ENCODE data around the gene KRT14.
"Not testable (repeated sequence)": the region's sequence is repeated elsewhere in the genome, so short reads cannot be mapped to it uniquely, and the experiment has no call there.

Gene KRT14

DNA sequence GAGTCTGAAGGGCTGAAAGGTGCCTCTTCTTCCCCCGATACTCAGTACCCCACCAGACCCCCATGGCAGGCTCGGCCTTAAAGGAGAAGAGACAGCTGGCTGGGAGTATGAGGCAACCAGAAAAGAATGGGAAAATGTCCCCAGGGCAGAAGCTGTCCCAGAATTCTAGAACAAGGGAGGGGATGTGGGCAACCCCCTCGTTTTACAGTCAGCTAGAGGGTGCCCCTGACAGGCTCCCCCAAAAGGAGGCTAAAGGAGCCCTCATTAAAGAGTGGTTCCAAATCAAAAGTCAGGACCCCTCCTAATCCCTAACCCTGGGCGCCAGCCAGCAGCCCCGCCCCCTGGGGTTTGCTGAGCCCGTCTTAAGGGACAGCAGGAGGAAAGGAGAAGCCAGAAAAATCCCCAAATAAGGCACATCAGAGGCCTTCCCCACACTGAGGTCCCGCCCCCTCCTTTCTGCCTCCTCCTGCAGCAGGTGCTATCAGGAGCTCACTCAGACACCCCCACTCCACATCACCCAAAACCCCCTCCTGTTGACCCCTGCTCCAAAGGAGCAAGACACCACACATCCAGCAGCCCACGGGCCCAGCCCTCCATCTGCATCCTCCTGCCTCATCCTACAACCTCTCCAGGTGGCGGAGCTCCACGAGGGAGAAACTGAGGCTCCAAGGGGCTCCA is 36.6 kb upstream of the KRT14 start:
- not testable (repeated sequence) for DNase-seq (ENCODE audit: low spot score)

- not testable (repeated sequence) for DNase-seq (ENCODE audit: low spot score)
Measured at GRCh38 chr17:41622340-41623183, 35.9 kb upstream of the KRT14 start.

DNA sequence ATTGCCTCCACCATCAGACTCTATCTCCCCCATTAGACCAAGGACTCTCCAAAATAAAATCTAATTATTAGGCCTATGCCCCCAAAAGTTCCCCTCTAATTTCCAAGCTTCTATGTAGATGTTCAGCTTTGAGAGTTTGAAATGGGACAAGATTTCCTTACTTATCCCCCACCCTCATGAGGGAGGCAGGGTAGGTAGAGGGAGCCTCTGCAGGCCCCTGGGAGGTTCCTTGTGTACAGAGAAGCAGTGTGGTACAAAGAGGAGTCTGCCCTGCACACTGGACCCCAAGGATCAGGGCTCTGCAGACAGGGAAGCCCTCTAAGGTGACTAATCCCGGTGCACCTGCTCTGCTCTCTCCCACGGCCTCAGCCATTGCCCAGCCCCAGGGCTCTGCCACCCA is 35.2 kb upstream of the KRT14 start:
- no peak for DNase-seq (ENCODE audit: low spot score)

GRCh38 chr17:41621435-41621817 is 34.7 kb upstream of the KRT14 start:
- DNase-seq (ENCODE audit: low spot score): not testable (repeated sequence)

DNA sequence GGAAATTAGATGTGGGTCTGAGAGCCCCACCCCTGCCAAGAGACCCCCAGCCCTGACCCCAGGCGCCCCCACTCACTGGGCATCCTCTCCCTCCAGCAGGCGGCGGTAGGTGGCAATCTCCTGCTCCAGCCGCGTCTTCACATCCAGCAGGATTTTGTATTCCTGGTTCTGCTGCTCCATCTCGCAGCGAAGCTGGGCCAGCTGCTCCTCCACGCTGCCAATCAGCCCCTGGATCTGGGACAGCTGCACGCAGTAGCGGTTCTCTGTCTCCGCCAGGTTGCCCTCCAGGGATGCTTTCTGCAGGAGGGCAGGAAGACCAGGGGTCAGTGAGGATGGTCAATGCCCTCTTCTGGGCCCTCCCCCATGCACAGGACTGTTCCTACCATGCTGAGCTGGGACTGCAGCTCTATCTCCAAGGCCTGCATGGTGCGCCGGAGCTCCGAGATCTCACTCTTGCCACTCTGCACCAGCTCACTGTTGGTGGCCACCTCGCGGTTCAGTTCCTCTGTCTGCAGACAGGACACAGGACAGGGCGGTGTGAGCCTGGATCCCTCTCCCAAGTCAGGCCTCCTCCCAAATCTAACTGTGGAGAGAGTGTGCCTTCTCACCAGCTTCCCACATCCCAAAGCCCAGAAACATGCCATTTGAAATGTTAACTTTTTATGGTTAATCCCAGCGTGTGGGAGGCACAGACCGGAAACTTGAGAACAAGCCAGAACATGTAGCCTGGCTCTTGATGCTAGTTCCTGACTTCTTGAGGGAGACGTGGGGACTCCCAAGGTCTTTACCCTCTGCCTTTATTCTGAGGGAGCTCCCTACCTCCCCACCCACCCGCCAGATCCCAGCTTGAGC is 34.1 kb upstream of the KRT14 start:
- no peak for DNase-seq (ENCODE audit: low spot score)

- not testable (repeated sequence) for DNase-seq (ENCODE audit: low spot score)
Measured at GRCh38 chr17:41619927-41620582, 33.4 kb upstream of the KRT14 start.

- DNase-seq (ENCODE audit: low spot score): no peak
Measured at GRCh38 chr17:41619036-41619926, 32.6 kb upstream of the KRT14 start.

DNA sequence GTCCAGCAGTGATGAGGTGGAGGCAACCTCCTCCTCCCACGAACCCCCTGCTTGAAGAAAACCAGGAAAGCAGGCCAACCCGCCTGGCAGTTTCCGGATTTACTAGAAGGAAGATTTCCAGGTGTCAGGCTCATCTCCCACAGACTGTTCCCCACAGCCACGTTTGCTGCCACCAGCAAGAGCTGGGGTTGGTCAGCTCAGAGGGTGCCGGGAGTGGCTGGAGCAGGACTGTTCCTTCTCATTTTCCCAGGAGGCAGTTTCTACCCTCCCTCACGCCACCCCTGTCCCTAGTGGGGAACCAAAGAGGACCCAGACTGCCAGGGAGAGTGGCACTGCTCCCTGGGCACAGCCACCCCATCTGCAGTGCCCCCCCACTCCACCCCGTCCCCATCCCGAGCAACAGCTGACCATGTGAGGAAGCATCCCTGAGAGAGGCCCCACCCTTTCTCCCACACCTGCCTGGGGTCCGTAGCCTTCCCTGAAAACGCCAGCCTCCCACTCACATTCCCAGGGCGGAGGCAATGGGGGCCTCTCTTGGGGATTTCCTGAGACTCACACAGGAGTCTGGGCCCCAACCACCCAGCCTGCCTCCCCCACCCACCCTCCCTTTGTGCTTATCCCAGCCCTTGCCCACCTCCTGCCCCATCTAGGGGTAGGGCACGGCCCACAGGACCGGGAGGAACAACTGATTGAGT is 31.8 kb upstream of the KRT14 start:
- no peak for DNase-seq (ENCODE audit: low spot score)

DNA sequence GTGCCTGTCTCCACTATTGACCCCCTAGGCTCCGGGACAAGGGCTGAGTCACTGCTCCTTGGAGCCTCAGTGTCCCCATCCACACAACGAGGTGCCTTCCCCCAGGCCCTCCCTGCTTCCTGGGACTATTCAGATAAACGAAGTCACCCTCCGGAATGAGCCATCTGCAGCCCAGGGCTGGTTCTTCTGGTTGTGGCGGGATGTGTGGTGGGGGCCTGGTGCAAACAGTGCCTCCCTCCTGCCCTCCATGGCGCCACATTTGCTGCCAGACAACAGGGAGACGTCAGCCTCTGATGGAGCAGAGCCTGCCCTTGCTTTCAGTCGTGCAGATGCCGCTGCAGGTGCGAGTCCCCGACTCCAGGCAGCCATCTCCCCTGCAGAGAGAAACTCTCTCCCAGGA is 31.0 kb upstream of the KRT14 start:
- DNase-seq (ENCODE audit: low spot score): no peak

- DNase-seq (ENCODE audit: low spot score): no peak
Measured at GRCh38 chr17:41617136-41617535, 30.4 kb upstream of the KRT14 start.

- DNase-seq (ENCODE audit: low spot score): not testable (repeated sequence)
Measured at GRCh38 chr17:41616486-41616885, 29.8 kb upstream of the KRT14 start.

DNA sequence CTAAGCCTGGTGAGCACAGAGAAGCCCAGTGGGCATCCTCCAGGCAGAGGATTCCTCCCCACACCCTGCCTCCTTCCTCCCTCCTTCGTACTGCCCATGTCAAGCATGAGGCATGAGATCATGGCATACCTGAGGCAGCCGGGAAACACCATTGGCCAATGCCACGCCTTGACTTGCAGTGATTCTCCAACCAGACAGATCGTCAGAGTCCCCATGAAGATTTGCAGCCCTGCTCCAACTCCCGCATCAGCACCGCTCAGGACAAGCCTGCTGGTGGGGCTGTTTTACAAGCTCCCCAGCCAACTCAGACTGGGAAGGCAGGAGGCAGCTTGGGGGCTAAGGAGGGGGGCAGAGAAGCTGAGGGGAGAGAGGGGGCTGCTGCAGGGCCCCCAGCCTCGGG is 28.8 kb upstream of the KRT14 start:
- DNase-seq (ENCODE audit: low spot score): no peak

- DNase-seq (ENCODE audit: low spot score): not testable (repeated sequence)
Measured at GRCh38 chr17:41614767-41615166, 28.1 kb upstream of the KRT14 start.

DNA sequence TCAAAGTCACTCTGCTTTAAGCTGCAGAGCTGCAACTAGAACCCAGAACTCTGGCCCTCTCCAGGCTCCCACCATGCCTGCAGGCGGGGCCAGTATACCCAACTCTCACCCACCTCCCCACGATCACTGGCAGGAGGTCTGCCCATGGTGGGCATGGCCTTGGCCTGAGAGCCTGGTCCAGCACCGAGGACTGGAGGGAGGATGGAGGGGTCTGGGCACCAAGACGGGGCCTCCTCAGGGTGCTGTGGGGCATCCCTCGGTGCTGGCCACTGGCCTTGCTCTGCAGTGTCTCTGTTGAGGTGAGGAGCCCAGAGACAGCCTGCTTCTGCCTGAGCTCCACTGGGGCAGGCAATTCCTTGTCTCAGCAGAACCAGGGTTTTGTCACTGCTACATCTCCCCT is 27.4 kb upstream of the KRT14 start:
- DNase-seq (ENCODE audit: low spot score): no peak

- DNase-seq (ENCODE audit: low spot score): no peak
Measured at GRCh38 chr17:41613277-41614082, 26.8 kb upstream of the KRT14 start.

GRCh38 chr17:41612376-41613160 is 25.9 kb upstream of the KRT14 start, which contains the start of gene KRT16:
Gene KRT16, minus strand, starts transcription at chr17:41612767. Its CDS starts 79 bp downstream, at chr17:41612688.
- not testable (repeated sequence) for DNase-seq (ENCODE audit: low spot score)

DNA sequence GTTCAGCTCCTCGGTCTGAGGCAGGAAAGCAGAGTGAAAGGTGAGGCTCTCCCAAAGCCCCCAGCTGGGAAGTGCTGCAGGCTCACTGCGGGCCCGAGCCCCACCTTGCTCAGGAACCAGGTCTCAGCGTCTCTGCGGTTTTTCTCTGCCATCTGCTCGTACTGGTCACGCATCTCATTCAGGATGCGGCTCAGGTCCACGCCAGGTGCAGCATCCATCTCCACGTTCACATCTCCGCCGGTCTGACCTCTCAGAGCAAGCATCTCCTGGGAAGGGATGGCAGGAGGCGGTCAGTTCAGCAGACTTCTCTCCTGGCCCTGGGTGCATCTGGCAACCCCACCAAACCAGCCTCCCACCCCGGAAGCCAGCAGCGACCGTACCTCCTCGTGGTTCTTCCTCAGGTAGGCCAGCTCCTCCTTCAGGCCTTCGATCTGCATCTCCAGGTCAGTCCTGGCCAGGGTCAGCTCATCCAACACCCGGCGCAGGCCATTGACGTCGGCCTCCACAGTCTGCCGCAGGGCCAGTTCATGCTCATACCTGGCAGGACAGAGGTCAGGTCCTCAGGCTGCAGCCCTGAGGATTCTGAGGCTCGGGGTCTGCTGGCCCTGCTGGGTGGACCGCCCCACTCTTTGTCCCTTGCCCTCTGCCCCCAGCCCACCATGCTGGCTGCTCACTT is 24.4 kb upstream of the KRT14 start:
- no peak for DNase-seq (ENCODE audit: low spot score)

- DNase-seq (ENCODE audit: low spot score): not testable (repeated sequence)
Measured at GRCh38 chr17:41610061-41610517, 23.4 kb upstream of the KRT14 start.

All from hematopoietic multipotent progenitor cell treated with erythropoietin and hydrocortisone succinate and interleukin-3 and kit ligand, for 15 days (in vitro differentiated cells).